ENCODE data around the gene NTRK2.

Gene NTRK2

DNA sequence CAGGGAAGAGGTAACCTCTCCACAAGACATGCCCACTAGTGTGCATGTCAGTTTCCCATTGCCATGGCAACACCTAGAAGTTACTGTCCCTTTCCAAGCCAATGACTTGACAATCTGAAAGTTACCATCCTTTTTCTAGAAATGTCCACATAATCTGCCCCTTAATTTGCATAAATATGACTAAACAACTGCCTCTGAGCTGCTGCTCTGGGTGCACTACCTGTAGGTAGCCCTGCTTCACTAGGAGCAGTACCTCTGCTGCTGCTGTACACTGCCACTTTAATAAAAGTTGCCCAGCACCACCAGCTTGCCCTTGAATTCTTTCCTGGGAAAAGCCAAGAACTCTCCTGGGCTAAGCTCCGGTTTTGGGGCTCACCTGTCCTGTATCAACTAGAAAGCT, 392.4 kb downstream of the NTRK2 start:
- H3K9me3 ChIP-seq (ENCODE audit: insufficient read depth, low read depth, low read length) = peaks cover 6% of the 10 kb centered on the region; the same call in 1 of the 2 replicates
- no peaks in the 10 kb centered on the region for H3K79me2 ChIP-seq (ENCODE audit: insufficient read depth, low read length)
- H4K20me1 ChIP-seq (ENCODE audit: insufficient read depth, low read length, poor library complexity, severe bottlenecking) = no peaks in the 10 kb centered on the region
- H3K4me2 ChIP-seq (ENCODE audit: low read depth, low read length, poor library complexity, severe bottlenecking) = no peak overlapping the region
- H3F3A ChIP-seq (ENCODE audit: low read depth) = no peaks in the 10 kb centered on the region
- H3K9ac ChIP-seq (ENCODE audit: low read depth, low read length, poor library complexity, severe bottlenecking) = no peak overlapping the region
- no peaks in the 10 kb centered on the region for H3K27me3 ChIP-seq (ENCODE audit: insufficient read depth, low read length, poor library complexity, severe bottlenecking)
- no peaks in the 10 kb centered on the region for H3K9me2 ChIP-seq (replicated peaks; ENCODE audit: low read depth, low read length)
- no peaks in the 10 kb centered on the region for H3K4me1 ChIP-seq (ENCODE audit: insufficient read depth, low read length, poor library complexity, severe bottlenecking)
- H3K36me3 ChIP-seq (ENCODE audit: insufficient read depth, low read length) = no peaks in the 10 kb centered on the region
- no peak overlapping the region for H2AFZ ChIP-seq (ENCODE audit: low read length)
- no peak overlapping the region for H3K4me3 ChIP-seq (ENCODE audit: low read length, poor library complexity, severe bottlenecking)
- no peak for TF ChIP-seq CTCF (conservative IDR thresholded peaks at IDR 0.05; ENCODE audit: low read length)
- no peak for TF ChIP-seq EZH2phosphoT487 (IDR thresholded peaks at IDR 0.05; ENCODE audit: borderline replicate concordance)

- Histone ChIP-seq H3F3A (ENCODE audit: low read depth) (no peaks in the 10 kb centered on the region), H4K20me1 (ENCODE audit: insufficient read depth, low read length, poor library complexity, severe bottlenecking) (no peaks in the 10 kb centered on the region), H3K4me1 (ENCODE audit: insufficient read depth, low read length, poor library complexity, severe bottlenecking) (no peaks in the 10 kb centered on the region), H3K79me2 (ENCODE audit: insufficient read depth, low read length) (no peaks in the 10 kb centered on the region), H3K9me2 (replicated peaks; ENCODE audit: low read depth, low read length) (no peaks in the 10 kb centered on the region), H3K4me2 (ENCODE audit: low read depth, low read length, poor library complexity, severe bottlenecking) (no peak overlapping the region), H2AFZ (ENCODE audit: low read length) (no peak overlapping the region), H3K9ac (ENCODE audit: low read depth, low read length, poor library complexity, severe bottlenecking) (no peak overlapping the region), H3K27me3 (ENCODE audit: insufficient read depth, low read length, poor library complexity, severe bottlenecking) (no peaks in the 10 kb centered on the region), H3K36me3 (ENCODE audit: insufficient read depth, low read length) (no peaks in the 10 kb centered on the region), H3K9me3 (ENCODE audit: insufficient read depth, low read depth, low read length) (peaks cover 6% of the 10 kb centered on the region; the same call in 1 of the 2 replicates), H3K4me3 (ENCODE audit: low read length, poor library complexity, severe bottlenecking) (no peak overlapping the region)
- TF ChIP-seq EZH2phosphoT487 (IDR thresholded peaks at IDR 0.05; ENCODE audit: borderline replicate concordance) (no peak), CTCF (conservative IDR thresholded peaks at IDR 0.05; ENCODE audit: low read length) (no peak)
Measured at GRCh38 chr9:85062385-85063022, 393.0 kb downstream of the NTRK2 start.

DNA sequence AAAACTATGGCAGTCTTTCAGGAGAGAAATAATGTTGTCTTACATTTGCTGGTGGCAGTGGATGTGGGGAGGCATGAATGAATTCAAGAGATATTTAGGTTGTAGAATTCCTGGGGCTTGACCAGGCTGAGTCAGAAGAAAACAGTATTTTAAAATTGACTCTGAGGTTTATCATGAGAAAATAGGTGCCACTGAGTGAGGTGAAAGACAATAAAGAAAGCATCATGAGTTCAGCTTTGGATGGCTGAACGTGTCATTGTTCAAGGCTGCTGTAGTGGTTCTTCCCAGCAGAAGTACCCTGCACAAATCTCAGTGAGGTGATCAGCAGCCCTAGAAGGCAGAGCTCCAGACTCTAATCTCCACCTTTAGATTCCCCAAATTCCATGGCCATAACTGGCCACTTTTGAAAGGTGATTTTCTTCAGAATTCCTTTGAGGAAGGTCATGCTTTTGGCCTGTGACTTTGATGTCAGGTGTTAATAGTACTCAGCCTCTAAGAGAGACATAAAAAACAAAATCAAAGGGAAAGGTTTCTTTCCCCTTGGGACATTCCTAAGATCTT, 395.4 kb downstream of the NTRK2 start:
- no peaks in the 10 kb centered on the region for H3K9me2 ChIP-seq (replicated peaks; ENCODE audit: low read depth, low read length)

More for the DNA sequence above, 395.4 kb downstream of the NTRK2 start:
- Histone ChIP-seq H2AFZ (ENCODE audit: low read length) (no peak overlapping the region), H3K9ac (ENCODE audit: low read depth, low read length, poor library complexity, severe bottlenecking) (no peak overlapping the region), H3K4me3 (ENCODE audit: low read length, poor library complexity, severe bottlenecking) (no peak overlapping the region), H3K27me3 (ENCODE audit: insufficient read depth, low read length, poor library complexity, severe bottlenecking) (no peaks in the 10 kb centered on the region), H3F3A (ENCODE audit: low read depth) (no peaks in the 10 kb centered on the region), H4K20me1 (ENCODE audit: insufficient read depth, low read length, poor library complexity, severe bottlenecking) (no peaks in the 10 kb centered on the region), H3K9me3 (ENCODE audit: insufficient read depth, low read depth, low read length) (peaks cover 6% of the 10 kb centered on the region; the same call in 1 of the 2 replicates), H3K4me1 (ENCODE audit: insufficient read depth, low read length, poor library complexity, severe bottlenecking) (no peaks in the 10 kb centered on the region), H3K36me3 (ENCODE audit: insufficient read depth, low read length) (no peaks in the 10 kb centered on the region), H3K4me2 (ENCODE audit: low read depth, low read length, poor library complexity, severe bottlenecking) (no peak overlapping the region), H3K79me2 (ENCODE audit: insufficient read depth, low read length) (no peaks in the 10 kb centered on the region)
- TF ChIP-seq EZH2phosphoT487 (IDR thresholded peaks at IDR 0.05; ENCODE audit: borderline replicate concordance) (no peak), CTCF (conservative IDR thresholded peaks at IDR 0.05; ENCODE audit: low read length) (no peak)

Data from Loucy (cell line).